Measurements from ENCODE around the gene DPP6.

DPP6 gene

DNA sequence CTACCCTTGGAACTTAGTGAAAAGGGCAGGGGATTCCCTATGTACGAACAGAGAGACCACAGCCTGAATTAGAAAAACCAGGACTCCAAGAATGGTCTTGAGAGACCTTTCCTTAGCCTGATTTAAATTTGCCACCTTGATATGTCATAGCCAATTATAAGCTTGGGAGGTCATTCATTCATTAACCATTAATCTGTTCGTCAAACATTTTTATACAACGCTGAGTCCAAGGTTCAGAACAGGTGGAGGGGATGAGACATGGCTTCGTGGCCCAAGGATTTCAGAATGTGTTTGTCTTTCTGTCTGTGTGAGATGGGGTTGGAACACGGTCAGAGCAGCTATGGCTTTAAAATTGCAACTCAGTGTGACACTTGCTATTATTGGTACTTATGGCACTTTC lies 792.8 kb downstream of the DPP6 start:
- in situ Hi-C loops (cut with MboI; ENCODE audit: low sequenced_read_pairs): no loop called here

DNA sequence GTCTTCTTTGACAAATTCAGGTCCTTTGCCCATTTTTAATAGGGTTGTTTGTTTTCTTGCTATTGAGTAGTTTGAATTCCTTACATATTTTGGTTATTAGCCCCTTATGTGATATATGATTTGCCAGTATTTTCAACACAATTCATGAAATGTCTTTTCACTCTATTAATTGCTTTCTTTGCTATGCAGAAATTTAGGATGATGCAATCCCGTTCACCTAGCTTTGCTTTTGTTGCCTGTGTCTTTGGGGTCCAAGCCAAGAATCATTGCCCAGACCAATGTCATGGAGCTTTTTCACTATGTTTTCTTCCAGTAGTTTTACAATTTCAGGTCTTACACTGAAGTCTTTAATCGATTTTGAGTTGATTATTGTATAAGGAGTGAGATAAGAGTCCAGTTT lies 796.3 kb downstream of the DPP6 start:
- in situ Hi-C loops (cut with MboI; ENCODE audit: low sequenced_read_pairs): no loop called here

DNA sequence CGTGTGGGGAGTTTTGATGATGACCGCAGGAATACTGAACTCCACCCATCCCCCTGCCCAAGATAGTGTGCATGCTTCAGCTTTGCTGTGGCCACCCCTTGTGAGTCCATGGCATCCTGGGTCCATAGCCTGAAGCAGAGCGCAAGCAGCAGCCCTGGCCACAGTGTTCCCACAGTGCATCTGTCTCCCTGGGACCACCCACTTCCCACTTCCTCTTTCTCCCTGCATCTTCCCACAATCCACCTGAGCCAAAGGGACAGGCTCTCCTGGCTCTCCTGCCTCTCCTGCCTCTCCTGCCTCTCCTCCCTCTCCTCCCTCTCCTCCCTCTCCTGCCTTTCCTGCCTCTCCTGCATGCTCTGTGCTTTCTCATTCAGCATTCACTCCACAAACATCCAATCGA lies 800.0 kb downstream of the DPP6 start:
- in situ Hi-C loops (cut with MboI; ENCODE audit: low sequenced_read_pairs): no loop called here

DNA sequence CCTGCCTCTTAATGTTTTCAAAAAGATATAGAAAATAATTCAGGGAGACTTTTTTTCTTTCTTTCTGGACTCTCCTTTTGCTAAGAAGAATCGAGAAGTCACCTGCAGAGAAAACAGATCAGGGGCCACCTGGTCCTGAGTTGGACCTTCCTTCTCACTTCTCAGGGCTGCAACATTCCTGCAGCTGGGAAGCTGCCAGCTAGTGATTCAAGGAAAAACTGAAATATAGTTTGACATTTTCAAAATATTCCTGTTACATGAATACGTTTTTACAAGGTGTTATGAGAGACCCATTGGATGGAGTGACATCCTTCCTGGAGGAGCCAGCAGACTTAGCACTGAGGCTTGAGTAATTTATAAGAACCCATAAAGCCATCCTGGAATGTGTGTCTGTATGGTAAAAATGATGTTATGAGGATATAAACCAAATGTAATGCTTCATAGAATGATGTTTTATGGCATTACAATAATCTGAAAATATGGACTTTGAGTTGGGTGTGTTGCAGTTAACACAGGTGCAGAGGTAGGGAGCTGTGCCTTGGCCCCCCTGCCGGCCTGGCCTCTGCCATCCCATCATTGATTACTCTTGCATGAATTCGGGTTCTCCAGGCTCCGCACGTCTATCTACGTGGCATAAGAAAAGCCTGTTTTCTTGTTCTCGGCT lies 801.0 kb downstream of the DPP6 start:
- in situ Hi-C loops (cut with MboI; ENCODE audit: low sequenced_read_pairs): no loop called here

DNA sequence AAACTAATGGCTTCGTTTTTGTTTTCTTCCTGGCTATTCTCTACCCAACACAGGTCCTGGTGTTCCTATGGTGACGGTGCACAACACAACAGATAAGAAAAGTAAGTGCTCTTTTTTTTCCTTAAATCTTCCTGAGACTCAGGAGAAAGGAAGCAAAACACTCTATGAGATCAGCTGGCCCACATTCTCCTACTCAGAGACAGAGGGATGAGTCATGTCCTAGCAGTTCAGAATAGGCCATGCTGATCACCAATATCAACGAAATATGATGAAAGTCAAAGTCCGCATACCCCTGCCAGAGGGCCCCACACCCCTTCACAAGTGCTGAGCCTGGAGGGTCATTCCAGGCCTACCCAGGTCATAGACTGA lies 801.5 kb downstream of the DPP6 start:
- in situ Hi-C loops (cut with MboI; ENCODE audit: low sequenced_read_pairs): no loop called here

DNA sequence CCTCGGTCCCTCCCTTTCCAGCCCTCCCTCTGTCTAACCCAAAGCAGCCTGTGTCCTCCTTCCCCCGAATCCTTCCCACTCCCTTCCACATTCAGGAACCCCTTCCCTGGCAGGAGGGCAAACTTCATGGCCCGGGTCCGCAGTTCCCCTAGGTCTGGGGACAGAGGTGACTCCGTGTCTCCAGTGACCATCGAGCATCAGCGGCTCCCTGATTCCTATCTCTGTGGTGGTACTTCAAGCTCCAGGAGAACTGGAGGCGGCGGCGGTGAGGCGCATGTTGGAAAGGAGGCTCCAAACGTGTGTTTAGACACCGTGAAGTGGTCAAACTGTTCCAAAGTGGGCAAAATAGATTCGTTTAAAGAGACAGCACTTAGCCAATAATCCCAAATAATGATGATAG lies 802.6 kb downstream of the DPP6 start:
- in situ Hi-C loops (cut with MboI; ENCODE audit: low sequenced_read_pairs): no loop called here

DNA sequence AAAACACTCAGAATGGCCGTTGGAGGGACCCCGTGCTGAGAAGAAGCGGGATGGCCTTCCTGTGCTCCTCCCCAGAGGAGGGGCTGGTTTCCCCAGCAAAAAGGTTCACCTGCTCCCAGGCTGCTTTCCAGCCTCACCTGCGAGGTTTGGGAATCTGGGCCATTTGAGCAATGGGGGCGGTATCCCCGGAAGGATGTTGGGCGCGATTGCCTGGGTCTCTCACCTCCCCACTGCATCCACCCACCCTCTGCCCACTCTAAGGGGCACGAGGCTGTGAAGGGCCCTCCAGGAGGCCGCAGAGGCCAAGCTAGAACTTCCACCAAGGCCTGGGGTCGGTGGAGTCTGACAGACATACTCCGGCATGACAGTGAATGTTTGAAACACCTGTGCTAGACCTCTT lies 803.2 kb downstream of the DPP6 start:
- in situ Hi-C loops (cut with MboI; ENCODE audit: low sequenced_read_pairs): no loop called here

DNA sequence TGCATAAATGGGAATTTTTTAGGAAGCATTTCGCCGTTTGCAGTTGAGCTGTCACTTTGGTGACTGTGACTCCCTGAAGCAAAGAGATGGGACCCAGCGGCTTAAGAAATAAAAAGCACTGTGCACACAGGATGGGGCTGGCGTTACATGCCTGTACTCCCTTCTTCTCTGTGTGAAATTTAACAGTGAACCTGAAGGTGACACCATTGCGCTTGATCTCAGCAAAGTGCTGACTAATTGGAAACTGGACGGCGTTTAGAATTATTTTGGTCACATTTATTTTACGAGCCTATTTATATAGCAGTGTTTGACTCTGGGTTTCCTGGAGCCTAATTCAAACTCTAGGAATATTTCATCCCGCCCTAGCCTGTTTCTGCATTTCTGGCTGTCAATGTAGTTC lies 804.5 kb downstream of the DPP6 start:
- in situ Hi-C loops (cut with MboI; ENCODE audit: low sequenced_read_pairs): no loop called here

DNA sequence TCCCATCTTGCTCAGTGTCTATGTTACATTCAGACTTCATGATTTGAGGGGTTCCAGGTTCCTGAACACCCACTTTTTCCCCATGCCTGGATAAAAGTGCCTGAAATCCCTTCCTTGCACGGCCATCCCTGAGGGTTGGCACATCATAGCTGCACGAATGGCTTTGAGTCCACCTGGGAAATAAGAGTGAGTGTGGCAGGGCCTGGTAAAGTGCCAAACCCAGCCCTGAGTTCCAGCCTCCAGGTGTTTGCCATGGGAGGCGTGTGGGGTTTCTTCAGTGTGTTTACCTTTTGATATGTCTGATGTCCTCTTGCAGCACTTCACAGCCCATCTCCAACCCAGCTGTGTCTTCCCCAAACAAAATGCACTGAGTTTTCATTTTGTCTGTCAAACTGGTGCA lies 805.0 kb downstream of the DPP6 start:
- in situ Hi-C loops (cut with MboI; ENCODE audit: low sequenced_read_pairs): no loop called here

DNA sequence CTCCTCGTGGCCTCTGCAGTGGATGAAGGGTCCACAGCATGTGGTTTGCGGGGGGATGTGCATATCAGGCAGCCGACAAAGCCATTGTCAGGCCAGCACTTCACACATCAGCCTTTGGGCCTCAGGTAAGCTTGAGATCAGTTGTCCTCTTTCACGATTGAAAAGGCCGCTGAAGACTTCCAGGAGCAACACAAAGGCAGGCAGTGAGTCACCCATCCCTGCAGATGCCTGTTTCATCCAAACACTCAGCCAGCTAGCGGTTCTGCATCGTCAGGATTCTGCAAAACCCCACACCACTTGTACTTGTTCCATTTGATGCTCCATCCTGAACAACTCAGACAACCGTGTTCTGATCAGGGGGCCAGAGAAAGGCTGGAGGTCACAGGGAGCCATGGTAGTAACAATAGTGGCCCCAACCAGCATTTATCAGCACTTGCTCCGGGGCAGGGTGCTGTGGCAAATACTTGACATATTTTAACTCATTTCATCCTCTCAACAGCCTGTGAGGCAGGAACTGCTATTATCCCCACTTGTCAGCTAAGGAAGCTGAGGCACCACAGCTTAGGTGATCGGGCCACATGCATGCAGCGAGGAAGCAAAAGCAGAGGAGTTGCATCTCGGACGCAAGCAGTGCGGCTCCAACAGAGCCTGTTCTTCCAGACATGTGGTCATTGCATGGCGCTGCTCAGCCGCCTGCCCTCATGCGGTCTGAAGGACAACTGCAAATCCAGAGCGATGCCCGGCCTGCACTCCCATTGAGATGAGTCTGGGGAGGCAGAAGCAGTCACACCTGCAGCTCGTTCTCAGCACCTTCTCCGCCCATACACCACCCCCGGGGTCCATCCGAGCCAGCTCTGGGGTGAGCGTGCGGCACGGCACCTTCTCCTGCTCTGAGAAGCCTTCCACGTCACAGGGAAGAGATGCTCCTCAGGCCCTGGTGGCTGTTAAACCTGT lies 805.8 kb downstream of the DPP6 start:
- in situ Hi-C loops (cut with MboI; ENCODE audit: low sequenced_read_pairs): no loop called here

DNA sequence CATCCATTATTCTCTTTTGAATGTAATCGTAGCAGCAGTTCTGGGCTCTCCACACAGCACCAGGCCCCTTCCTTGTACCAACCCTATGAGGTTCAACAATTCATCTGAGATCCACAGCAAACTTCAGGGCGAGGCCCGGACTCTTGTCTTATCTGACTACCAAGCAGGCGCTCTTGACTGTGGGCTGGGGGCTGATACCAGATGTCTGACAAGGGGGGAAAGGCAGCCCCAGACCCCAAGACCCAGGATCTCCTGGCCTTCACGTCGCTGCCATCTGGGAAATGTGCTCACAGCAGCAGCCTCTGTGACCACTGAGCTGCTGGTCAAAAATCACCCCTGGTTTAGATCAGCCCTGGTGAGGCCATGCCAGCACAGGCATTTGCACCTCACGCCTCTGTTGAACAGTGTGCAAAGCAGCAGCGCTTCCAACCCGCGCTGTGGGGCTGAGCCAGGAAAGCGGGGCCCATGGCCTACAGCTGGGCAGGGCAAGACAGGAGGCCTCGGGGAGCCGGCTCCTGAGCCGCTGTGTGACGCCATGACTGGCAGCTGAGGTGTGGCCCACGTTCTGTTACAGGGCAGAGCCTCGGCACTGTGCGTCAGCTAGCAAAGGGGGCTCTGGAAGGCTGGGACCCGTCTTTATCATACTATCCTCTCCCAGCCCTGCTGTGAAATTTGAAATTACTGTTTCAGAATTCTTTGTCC lies 806.8 kb downstream of the DPP6 start:
- in situ Hi-C loops (cut with MboI; ENCODE audit: low sequenced_read_pairs): no loop called here

DNA sequence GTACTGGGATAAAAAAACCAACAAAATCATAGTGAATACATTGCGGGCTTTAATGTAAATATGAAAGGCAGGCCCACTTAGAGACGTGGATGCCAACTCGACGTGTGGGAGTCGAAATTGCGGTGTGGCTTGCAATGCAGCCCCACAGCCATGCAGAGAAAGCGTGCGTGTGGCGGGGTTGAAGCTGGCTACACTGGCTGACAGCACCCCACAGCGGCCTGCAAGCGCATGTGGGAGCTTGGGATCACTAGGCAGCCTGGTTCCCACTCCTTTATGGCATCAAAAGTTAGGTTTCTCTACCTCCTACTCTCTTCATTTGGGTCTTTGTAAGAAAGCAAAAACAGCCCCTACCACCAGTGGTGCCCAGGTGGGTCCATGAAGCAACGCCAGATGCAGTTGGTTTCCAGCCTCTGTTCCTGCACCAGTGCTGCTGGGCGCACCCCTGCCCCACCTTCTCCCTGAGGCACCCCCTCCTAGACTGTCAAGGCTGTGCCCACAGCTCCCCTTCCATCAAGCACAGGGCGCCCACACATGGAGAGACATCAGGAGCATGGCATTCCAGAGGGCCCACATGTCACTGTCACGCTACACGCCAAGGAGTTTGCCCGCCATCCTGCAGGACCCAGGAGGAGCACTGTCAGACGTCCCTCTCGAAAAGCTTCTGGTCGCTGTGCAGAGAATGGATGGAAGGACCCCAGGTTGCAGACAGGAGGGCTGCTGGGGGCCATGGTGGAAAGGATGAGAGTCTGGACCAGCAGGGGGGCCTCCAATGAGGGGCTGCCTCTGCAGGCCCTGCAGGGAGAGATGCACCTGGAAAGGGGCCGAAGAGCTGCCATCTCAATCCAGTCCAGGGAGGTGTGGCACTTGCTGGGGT lies 807.8 kb downstream of the DPP6 start:
- in situ Hi-C loops (cut with MboI; ENCODE audit: low sequenced_read_pairs): no loop called here

DNA sequence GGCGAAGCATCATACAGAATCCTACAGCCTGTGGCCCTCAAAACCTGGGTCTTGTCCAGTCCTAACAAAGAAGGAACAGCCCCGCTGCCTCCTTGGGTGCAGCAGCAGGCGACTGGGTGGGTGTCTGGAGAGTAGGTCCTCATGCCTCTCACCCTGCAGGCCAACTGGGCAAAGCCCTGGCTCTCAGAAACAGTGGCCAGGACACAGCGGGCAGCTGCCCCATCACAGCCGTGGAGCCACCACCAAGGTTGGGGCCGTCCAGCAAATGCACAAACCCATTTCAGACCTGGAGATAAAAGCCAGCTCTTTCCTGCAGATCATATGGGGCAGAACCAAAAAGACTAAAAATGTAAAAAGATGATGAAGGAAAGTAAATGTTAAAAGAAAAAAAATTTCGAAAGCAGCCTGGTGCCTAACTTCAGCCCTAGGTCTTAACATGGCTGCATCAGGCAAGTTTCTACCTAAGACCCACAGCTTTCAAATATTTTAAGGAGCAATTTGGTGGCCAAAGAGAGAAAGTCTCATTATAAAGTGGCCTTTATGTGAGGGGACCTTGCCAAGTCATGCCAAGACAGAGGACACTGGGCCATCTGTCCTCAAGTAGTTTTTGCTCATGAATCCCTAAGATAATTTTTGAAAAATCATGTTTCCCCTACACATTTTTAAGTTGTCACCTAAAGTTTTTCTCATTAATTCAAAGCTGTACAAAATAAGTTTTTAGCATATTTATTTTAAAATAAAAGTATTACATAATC lies 808.6 kb downstream of the DPP6 start:
- in situ Hi-C loops (cut with MboI; ENCODE audit: low sequenced_read_pairs): no loop called here

DNA sequence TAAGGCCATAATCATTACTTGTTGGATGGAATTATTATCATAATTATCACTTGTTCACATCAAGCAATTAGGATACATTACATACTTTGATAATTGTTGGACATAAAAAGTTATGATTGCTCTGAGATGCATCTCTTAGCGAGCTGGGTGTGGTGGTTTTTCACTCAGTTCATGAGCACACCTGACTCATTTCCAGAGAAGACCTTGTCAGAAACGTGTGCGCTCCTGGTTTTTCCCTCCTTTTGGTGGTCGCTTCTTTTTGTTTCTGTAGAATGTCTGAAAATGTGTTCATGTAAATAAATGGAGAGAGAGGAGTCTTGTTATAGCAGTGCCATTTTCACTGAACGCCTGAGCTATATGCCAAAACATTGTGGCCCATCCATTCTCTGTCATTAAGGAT lies 809.4 kb downstream of the DPP6 start:
- in situ Hi-C loops (cut with MboI; ENCODE audit: low sequenced_read_pairs): no loop called here

DNA sequence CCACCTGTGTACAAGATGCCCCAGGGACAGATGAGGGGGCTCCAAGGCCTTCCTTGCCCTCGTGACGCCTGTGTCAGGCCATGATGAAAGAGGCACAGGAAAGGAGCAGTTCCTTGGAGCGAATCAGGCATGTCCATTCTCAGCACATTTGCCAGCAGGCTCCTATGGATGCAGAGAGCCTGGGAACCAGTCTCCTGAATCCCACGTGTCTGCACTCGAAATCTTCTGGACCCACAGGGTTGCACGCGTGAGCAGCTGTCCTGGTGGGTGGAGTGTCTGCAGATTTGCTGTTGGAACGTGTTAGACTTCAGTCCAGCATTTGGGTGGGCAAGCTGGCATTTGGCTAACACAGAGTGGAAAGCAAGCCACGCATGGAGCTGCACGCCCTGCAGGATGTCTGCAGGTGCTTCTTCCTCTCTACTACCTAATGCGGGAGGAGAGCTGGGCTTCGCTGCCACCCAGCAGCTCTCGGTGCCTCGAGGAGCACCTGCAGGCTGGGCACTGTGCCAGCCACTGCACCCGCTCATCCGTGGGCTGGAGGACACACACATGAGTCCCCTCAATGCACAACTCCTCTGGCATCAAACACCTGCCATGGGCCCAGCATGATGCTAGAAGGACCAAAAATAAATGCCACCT lies 810.1 kb downstream of the DPP6 start:
- in situ Hi-C loops (cut with MboI; ENCODE audit: low sequenced_read_pairs): no loop called here

DNA sequence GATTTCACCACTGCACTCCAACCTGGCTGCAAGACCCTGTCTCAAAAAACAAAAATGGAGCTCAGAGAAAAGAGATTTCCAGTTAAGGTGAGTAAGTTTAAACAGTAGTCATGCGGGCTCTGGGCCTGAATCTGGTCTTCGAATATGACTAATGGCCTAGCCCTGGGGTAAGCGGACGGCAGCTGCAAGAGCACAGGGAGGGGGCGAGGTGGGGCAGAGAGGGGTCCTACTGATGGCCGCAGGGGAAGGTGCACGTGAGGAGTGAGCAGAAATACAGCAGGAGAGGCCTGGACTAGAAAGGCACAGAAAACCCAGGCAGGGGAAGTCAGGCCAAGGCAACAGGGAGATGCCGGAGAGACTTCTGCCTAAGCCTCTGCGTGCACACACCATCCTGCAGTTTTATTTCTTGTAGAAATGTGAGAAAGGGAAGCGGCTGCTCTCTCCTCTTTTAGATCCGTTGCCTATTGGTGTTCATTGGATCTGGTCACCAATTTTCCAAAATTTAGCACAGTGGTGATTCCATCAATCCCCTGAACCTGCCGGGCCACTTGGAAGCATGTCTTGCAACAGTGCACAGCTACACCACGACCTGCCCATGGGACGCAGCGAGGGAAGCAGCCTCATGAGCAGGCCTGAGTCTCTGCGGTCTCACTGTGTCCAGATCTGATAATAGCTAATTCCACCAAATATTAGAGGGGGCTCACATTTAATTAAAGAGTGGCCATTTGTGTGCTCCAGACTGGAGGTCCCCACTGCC lies 811.7 kb downstream of the DPP6 start:
- in situ Hi-C loops (cut with MboI; ENCODE audit: low sequenced_read_pairs): no loop called here

DNA sequence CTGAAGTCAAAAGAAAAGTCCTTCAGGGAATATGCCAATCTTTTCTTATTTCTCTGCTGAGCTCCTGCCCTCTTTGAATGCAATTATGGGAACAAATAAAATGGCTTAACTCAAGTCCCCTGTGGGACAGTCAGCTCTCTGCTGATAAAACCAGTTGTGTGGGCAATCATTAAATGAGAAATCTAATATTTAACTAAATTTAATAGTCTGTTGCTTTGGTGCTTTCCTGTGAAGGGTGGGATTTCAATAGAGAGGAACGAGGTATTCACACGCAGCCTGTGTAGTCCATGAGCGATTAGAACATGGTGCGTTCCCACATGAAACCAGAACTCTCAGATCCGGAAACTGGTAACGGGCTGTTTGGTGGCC lies 812.3 kb downstream of the DPP6 start:
- in situ Hi-C loops (cut with MboI; ENCODE audit: low sequenced_read_pairs): no loop called here

DNA sequence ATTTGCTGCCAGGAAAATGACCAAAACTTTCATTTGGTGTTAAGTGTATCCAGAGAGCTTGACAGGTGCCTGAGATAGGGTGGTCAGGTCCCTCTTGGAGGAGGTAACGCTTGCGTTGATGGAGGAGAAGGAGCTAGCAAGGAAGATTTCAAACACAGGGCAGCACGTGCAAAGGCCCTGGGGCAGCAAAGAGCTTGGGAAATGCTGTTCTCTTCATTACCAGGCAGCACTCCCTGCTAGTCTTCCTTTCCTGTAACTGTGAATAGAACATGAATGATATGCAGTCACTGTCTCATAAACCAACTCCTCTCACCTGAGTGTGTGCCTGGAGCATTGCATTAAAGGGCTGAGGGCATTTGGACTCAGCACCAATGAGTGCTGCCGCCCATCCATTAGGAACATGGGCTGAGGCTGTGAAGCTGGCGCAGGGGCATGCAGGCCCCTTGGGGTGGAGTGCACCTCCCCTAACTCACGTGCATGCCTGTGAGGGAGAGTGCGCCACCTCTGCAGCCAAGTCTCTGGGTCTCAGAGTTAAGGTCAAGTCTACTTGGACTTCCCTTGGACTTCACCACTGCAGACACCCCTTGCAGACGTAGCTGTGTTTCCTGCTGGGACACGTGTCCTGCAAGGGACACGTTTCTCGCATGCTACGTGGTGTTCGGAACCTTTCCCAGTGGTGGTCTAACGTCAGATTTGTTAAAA lies 813.9 kb downstream of the DPP6 start:
- in situ Hi-C loops (cut with MboI; ENCODE audit: low sequenced_read_pairs): no loop called here

All from HL-60/S4 treated with retinoic acid at 250 ng/mL for 4 days and 3 days (cell line).